ENCODE data around the gene BRCC3. TPM values are rescaled to one million over a fixed set of nuclear protein-coding genes. Genes with fewer than 3 reads are reported as not detected.

BRCC3 gene
- total and polyA plus RNA-seq, 7 donors: 12.8 to 28.7 (median 15.3) TPM

GRCh38 chrX:155055494-155055893 lies 15.8 kb upstream of the BRCC3 start:
- no peak overlapping the region for H3K27ac ChIP-seq
- H3K9me3 ChIP-seq: no peaks in the 10 kb centered on the region
- 92 to 94% methylated on average over 3 of the region's 3 CpGs for WGBS, 2 donors
- DNase-seq: no peak
- no peak overlapping the region for H3K4me3 ChIP-seq
- TF ChIP-seq, protein P1, sequence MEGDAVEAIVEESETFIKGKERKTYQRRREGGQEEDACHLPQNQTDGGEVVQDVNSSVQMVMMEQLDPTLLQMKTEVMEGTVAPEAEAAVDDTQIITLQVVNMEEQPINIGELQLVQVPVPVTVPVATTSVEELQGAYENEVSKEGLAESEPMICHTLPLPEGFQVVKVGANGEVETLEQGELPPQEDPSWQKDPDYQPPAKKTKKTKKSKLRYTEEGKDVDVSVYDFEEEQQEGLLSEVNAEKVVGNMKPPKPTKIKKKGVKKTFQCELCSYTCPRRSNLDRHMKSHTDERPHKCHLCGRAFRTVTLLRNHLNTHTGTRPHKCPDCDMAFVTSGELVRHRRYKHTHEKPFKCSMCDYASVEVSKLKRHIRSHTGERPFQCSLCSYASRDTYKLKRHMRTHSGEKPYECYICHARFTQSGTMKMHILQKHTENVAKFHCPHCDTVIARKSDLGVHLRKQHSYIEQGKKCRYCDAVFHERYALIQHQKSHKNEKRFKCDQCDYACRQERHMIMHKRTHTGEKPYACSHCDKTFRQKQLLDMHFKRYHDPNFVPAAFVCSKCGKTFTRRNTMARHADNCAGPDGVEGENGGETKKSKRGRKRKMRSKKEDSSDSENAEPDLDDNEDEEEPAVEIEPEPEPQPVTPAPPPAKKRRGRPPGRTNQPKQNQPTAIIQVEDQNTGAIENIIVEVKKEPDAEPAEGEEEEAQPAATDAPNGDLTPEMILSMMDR (IDR thresholded peaks at IDR 0.05): no peak
- no peak for TF ChIP-seq EP300 (IDR thresholded peaks at IDR 0.05)
- intact Hi-C loops (cut with DNase I): loop anchor here (10.0 kb wide), 1 partner anchor 141 kb away; no protein-coding TSS in a partner anchor
- H3K36me3 ChIP-seq: peaks cover 0 to 4% (median 0%) of the 10 kb centered on the region in 4 donors
- H3K4me1 ChIP-seq: peaks cover 0 to 6% (median 2%) of the 10 kb centered on the region in 4 donors
- no peaks in the 10 kb centered on the region for H3K27me3 ChIP-seq

DNA sequence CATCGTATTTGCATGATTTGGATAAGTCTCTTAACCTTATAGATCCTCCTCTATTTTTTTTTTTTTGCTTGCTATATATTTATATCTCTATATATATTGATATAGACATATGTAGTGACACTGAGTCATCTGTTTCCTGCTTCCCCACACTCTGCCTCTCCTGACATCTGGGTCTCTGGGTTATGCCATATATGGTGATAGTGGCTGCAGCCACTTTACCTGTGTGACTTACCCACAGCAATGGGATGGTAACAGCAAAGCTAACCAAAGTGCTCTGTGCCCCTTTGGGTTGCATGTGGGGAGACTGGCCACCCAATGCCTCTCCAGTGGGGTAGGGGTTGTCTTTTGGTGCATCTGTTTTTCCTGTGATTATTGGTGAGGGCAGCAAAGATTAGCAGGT lies 14.8 kb upstream of the BRCC3 start:
- 84 to 90% methylated on average over 1 of the region's 1 CpG for WGBS, 2 donors
- H3K27ac ChIP-seq: peak overlapping the region in 3 of 4 donors; percentile 53 to 58 (median 56)
- H3K9me3 ChIP-seq: no peaks in the 10 kb centered on the region
- H3K4me3 ChIP-seq: no peak overlapping the region
- intact Hi-C loops (cut with DNase I): loop anchor here (2.0 to 10.0 kb wide), 2 partner anchors 30 to 142 kb away; partner anchors contain the start of gene FUNDC2
- TF ChIP-seq EP300 (IDR thresholded peaks at IDR 0.05): no peak
- no peak for TF ChIP-seq POLR2A (IDR thresholded peaks at IDR 0.05)
- no peak for TF ChIP-seq POLR2AphosphoS5 (IDR thresholded peaks at IDR 0.05)
- TF ChIP-seq, protein P1 (IDR thresholded peaks at IDR 0.05): no peak
- peaks cover 0 to 6% (median 2%) of the 10 kb centered on the region in 4 donors for H3K4me1 ChIP-seq
- DNase-seq: no peak
- H3K36me3 ChIP-seq: peaks cover 0 to 9% (median 0%) of the 10 kb centered on the region in 4 donors
- H3K27me3 ChIP-seq: no peaks in the 10 kb centered on the region

DNA sequence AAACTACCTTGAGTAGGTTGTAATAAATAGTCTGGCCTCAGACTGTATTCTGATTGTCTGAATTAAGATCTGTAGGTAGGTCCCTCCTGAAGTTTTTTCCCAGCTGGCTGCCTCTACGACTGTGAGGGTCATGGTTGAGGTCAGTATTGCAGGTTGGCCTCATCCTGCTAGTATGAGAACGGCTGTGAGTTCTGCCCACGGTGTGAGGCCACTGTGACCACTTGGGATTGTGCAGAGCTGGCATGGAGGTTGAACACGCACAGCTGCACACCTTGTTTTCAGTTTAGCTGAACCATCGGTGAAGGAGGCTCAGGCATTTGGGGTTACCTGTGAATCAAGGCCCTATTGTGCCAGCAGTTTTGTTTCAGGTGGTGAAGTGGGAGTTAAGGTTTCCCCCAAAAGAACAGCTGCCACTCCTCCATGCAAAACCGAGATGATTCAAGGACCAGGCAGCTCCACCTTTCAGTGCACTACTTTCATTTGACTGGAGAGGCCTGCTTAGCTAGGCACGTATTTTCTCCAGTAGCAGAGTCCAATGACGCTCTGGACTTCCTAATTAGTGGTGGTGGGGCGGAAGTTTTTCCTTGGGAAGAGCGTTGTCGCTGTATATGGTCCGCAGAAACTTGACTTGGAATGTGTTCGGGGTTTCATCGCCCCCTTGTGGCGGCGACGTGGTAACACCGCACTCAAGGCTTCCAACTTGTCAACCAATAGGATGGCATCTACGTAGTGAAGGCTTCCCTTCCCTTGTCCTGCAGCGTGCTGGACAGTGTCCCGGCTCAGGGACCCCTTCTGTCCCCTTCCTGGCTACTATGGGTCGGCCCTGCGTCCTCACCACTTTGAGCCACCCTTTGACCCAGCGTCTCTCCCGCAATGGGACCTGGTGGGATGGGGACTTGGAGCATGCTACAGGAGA lies 14.2 kb upstream of the BRCC3 start:
- Histone ChIP-seq H3K27me3 (no peaks in the 10 kb centered on the region), H3K36me3 (peaks cover 0 to 9% (median 0%) of the 10 kb centered on the region in 4 donors), H3K4me3 (peak overlapping the region in 1 of 4 donors; percentile 12), H3K4me1 (peaks cover 0 to 6% (median 2%) of the 10 kb centered on the region in 4 donors), H3K9me3 (no peaks in the 10 kb centered on the region), H3K27ac (peak overlapping the region; percentile 55 to 59 (median 57))
- DNase-seq: peak; percentile 81
- TF ChIP-seq, protein P1 (IDR thresholded peaks at IDR 0.05): peak; percentile 44 to 66 (median 59)
- TF ChIP-seq POLR2A (IDR thresholded peaks at IDR 0.05) (no peak), EP300 (IDR thresholded peaks at IDR 0.05) (no peak), POLR2AphosphoS5 (IDR thresholded peaks at IDR 0.05) (peak in 3 of 4 donors; percentile 7 to 42 (median 30))
- WGBS, 2 donors: 12 to 17% methylated on average over 23 to 25 of the region's 25 CpGs
- intact Hi-C loops (cut with DNase I): loop anchor here (1.0 to 10.0 kb wide), 3 partner anchors 30 to 142 kb away; partner anchors contain the start of gene FUNDC2

DNA sequence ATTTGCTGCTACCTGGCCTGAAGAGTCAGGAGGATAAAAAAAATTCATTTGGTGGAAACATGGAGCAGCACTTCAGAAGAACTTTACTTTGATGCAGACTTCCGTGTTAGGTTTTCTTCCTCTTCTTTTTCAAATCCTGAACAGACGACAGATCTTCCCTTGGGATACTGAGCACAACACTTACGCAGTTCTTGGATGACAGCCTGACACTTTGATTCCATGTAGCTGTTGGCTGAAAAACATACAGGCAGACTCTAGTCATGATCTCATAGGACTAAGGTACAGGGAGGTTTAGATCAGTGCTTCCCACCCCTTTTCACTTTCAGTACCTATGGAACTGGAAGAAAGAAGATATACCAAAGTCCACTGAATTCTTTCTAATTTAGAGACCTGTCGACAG lies 9.5 kb upstream of the BRCC3 start:
- WGBS, 2 donors: 82 to 96% methylated on average over 4 of the region's 4 CpGs
- Histone ChIP-seq H3K4me1 (peaks cover 0 to 4% (median 2%) of the 10 kb centered on the region in 4 donors), H3K27ac (peak overlapping the region in 2 of 4 donors; percentile 19 to 20), H3K4me3 (no peak overlapping the region), H3K9me3 (no peaks in the 10 kb centered on the region), H3K27me3 (no peaks in the 10 kb centered on the region), H3K36me3 (peaks cover 0 to 5% (median 0%) of the 10 kb centered on the region in 4 donors)
- intact Hi-C loops (cut with DNase I): no loop called here
- DNase-seq: no peak
- no peak for TF ChIP-seq POLR2A (IDR thresholded peaks at IDR 0.05)
- TF ChIP-seq EP300 (IDR thresholded peaks at IDR 0.05): no peak
- no peak for TF ChIP-seq POLR2AphosphoS5 (IDR thresholded peaks at IDR 0.05)
- TF ChIP-seq, protein P1 (IDR thresholded peaks at IDR 0.05): no peak
